ENCODE measurements around the gene PIP4P1.
"Not testable (repeated sequence)": the region's sequence is repeated elsewhere in the genome, so short reads cannot be mapped to it uniquely, and the experiment has no call there.

DNA sequence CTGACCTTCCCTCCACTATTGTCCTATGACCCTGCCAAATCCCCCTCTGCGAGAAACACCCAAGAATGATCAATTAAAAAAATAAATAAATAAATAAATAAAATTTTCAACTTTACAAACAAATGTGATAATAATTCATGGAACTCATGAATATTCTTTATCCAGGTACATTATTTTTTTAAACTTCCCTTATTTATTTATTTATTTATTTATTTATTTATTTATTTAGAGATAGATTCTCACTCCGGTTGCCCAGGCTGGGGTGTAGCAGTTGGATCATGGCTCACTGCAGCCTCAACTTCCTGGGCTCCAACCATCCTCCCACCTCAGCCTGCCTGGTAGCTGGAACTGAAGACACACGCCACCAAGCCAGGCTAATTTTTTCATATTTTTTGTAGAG is 46.3 kb upstream of the PIP4P1 start:
- not testable (repeated sequence) for TF ChIP-seq RAD21 (conservative IDR thresholded peaks at IDR 0.05 in 1 of 2, IDR thresholded peaks at IDR 0.05 in 1 of 2); JUN (IDR thresholded peaks at IDR 0.05)
- TF ChIP-seq, protein P1, sequence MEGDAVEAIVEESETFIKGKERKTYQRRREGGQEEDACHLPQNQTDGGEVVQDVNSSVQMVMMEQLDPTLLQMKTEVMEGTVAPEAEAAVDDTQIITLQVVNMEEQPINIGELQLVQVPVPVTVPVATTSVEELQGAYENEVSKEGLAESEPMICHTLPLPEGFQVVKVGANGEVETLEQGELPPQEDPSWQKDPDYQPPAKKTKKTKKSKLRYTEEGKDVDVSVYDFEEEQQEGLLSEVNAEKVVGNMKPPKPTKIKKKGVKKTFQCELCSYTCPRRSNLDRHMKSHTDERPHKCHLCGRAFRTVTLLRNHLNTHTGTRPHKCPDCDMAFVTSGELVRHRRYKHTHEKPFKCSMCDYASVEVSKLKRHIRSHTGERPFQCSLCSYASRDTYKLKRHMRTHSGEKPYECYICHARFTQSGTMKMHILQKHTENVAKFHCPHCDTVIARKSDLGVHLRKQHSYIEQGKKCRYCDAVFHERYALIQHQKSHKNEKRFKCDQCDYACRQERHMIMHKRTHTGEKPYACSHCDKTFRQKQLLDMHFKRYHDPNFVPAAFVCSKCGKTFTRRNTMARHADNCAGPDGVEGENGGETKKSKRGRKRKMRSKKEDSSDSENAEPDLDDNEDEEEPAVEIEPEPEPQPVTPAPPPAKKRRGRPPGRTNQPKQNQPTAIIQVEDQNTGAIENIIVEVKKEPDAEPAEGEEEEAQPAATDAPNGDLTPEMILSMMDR (IDR thresholded peaks at IDR 0.05): not testable (repeated sequence)
